ENCODE results near the gene ZC3H18. TPM values are rescaled to one million over a fixed set of nuclear protein-coding genes. Genes with fewer than 3 reads are reported as not detected.
"Not testable (repeated sequence)": the region's sequence is repeated elsewhere in the genome, so short reads cannot be mapped to it uniquely, and the experiment has no call there.

The ZC3H18 gene
- total and polyA plus RNA-seq, 8 donors = 15.5 to 312 (median 19.0) TPM

DNA sequence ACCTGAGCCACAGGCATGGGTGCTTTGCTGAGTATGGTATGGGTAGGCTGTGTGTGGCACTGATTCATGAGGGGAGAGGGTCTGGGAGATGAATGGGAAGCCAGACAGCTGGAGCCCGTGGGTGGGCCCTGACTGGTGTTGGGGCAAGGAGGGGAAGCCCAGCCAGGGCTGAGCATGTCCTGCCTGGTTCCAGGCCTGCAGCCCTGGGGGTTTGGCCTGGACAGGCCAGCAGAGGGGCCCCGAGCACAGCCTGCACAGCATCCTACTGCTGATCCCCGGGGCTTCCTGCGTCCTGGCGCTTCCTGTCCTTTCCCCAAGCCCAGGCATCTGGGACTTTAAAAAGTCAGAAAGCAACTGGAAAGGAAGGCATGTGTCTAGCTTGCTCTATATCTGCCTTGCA is 97.3 kb downstream of the ZC3H18 start:
- Histone ChIP-seq H3K9me3 (no peaks in the 10 kb centered on the region), H3K36me3 (peaks cover 0 to 6% (median 0%) of the 10 kb centered on the region in 4 donors), H3K27me3 (no peaks in the 10 kb centered on the region), H3K27ac (no peak overlapping the region), H3K4me1 (peaks cover 6 to 21% (median 14%) of the 10 kb centered on the region in 4 donors), H3K4me3 (no peak overlapping the region)
- intact Hi-C loops (cut with DNase I; ENCODE audit: low total_unique reads) = no loop called here
- no peak for DNase-seq
- TF ChIP-seq POLR2AphosphoS5 (IDR thresholded peaks at IDR 0.05) = no peak
- TF ChIP-seq EP300 (IDR thresholded peaks at IDR 0.05) = no peak
- no peak for TF ChIP-seq POLR2A (IDR thresholded peaks at IDR 0.05)
- no peak for TF ChIP-seq CTCF (IDR thresholded peaks at IDR 0.05)
- WGBS, 5 donors = 73 to 81% (median 80%) methylated on average over 5 of the region's 5 CpGs

DNA sequence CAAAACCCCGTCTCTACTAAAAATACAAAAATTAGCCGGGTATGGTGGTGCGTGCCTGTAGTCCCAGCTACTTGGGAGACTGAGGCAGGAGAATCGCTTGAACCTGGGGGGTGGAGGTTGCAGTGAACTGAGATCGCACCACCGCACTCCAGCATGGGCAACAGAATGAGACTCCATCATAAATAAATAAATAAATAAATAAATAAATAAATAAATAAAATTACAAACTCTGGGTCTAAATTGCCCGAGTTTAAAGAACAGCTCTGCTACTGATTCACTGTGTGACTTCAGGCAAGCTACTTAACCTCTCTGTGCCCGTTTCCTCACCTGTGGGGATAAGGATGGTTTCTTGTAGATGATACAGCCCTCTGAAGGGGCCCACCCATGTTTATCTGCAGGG is 99.3 kb downstream of the ZC3H18 start:
- H3K27ac ChIP-seq; H3K4me1 ChIP-seq; H3K4me3 ChIP-seq; DNase-seq; intact Hi-C loops (cut with DNase I; ENCODE audit: low total_unique reads); H3K27me3 ChIP-seq; H3K9me3 ChIP-seq: not testable (repeated sequence)
- WGBS, 5 donors = 90 to 96% (median 93%) methylated on average over 8 of the region's 8 CpGs
- H3K36me3 ChIP-seq = peaks cover 0 to 17% (median 6%) of the 10 kb centered on the region in 4 donors

DNA sequence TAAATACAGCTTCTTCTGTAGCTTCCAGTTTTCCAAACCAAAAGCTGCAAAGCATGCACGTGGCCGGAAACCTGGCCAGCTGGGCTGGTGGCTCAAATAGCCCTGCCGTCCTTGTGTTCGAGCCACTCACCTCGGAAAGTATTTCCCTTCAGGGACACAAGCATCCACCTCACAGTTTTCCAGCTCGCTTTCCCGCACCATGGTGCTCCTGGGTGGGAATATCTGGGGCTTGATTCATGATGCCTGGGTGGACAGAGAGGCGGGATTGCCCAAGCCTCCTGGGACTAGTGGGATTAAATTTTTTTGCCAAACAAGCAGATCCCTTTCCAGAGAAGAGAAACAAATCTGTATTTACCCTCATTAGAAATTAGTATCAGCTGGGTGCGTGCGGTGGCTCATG is 99.8 kb downstream of the ZC3H18 start:
- Histone ChIP-seq H3K36me3 (peaks cover 0 to 17% (median 6%) of the 10 kb centered on the region in 4 donors), H3K27me3 (no peaks in the 10 kb centered on the region), H3K27ac (no peak overlapping the region), H3K9me3 (no peaks in the 10 kb centered on the region), H3K4me1 (peaks cover 0 to 5% (median 0%) of the 10 kb centered on the region in 4 donors), H3K4me3 (no peak overlapping the region)
- no peak for DNase-seq
- intact Hi-C loops (cut with DNase I; ENCODE audit: low total_unique reads) = no loop called here
- WGBS, 5 donors = 76 to 85% (median 84%) methylated on average over 9 to 10 of the region's 10 CpGs
- TF ChIP-seq POLR2AphosphoS5 (IDR thresholded peaks at IDR 0.05) = no peak
- TF ChIP-seq POLR2A (IDR thresholded peaks at IDR 0.05) = no peak
- TF ChIP-seq EP300 (IDR thresholded peaks at IDR 0.05) = no peak
- TF ChIP-seq CTCF (IDR thresholded peaks at IDR 0.05) = no peak

DNA sequence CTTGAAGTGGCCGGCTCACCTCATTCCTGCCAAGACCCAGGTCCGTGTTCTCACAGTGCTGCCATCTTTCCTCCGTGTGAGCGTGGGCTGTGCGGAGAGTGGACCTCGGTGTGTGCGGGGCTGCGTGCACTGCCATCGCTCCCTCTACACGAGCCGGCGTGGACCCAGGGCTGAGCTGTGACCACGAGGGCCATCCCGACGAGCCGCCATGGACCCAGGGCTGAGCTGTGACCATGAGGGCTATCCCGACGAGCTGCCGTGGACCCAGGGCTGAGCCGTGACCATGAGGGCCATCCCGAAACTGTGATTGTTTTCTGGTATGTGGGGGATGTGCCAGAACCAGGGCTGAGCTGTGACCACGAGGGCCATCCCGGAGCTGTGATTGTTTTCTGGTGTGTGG is 101.6 kb downstream of the ZC3H18 start:
- Histone ChIP-seq H3K27ac (no peak overlapping the region), H3K36me3 (peaks cover 0 to 17% (median 10%) of the 10 kb centered on the region in 4 donors), H3K27me3 (no peaks in the 10 kb centered on the region), H3K9me3 (no peaks in the 10 kb centered on the region), H3K4me3 (no peak overlapping the region), H3K4me1 (no peaks in the 10 kb centered on the region)
- intact Hi-C loops (cut with DNase I; ENCODE audit: low total_unique reads) = no loop called here
- WGBS, 5 donors = 85 to 94% (median 91%) methylated on average over 18 to 23 of the region's 23 CpGs
- DNase-seq = no peak
- TF ChIP-seq POLR2AphosphoS5 (IDR thresholded peaks at IDR 0.05) (no peak), EP300 (IDR thresholded peaks at IDR 0.05) (no peak), CTCF (IDR thresholded peaks at IDR 0.05) (no peak), POLR2A (IDR thresholded peaks at IDR 0.05) (no peak)

GRCh38 chr16:88672776-88673175 is 102.6 kb downstream of the ZC3H18 start:
- WGBS, 5 donors = 46 to 66% (median 63%) methylated on average over 7 to 11 of the region's 11 CpGs
- no peak for TF ChIP-seq POLR2A (IDR thresholded peaks at IDR 0.05)
- TF ChIP-seq EP300 (IDR thresholded peaks at IDR 0.05) = no peak
- TF ChIP-seq POLR2AphosphoS5 (IDR thresholded peaks at IDR 0.05) = no peak
- no peak for TF ChIP-seq CTCF (IDR thresholded peaks at IDR 0.05)
- H3K27me3 ChIP-seq = peaks cover 0 to 6% (median 0%) of the 10 kb centered on the region in 3 donors

More at GRCh38 chr16:88672776-88673175, 102.6 kb downstream of the ZC3H18 start:
- intact Hi-C loops (cut with DNase I; ENCODE audit: low total_unique reads) = no loop called here
- no peak overlapping the region for H3K27ac ChIP-seq
- H3K9me3 ChIP-seq = no peaks in the 10 kb centered on the region
- no peak for DNase-seq
- H3K36me3 ChIP-seq = peaks cover 3 to 24% (median 11%) of the 10 kb centered on the region in 4 donors
- no peaks in the 10 kb centered on the region for H3K4me1 ChIP-seq
- no peak overlapping the region for H3K4me3 ChIP-seq

All from stomach (tissue), 9 donors.